ENCODE results near the gene ZNF580. TPM values are rescaled to one million over a fixed set of nuclear protein-coding genes. Genes with fewer than 3 reads are reported as not detected.
A peak's percentile ranks its signal among the peaks of the same experiment; 100 is the strongest.

ZNF580 gene
- total RNA-seq, 1 experiment from 2014 or later = 32.0 TPM

DNA sequence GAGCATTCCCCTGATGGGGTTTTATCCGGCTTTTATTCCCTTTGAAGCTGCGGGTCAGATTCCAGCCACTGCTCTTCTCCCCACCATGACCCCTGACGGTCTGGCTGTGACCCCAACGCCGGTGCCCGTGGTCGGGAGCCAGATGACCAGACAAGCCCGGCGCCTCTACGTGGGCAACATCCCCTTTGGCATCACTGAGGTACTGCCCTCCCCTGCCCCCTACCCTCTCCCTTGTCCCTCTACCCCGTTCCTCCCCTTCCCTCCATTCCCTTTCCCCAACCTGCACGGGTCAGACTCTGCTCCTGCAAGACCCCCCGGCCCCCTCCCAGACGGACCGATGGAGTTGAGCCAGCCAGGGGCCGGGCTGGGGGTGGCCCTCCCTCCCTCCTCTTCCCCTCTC, 20.2 kb downstream of the ZNF580 start (continued):
- no peak for TF ChIP-seq AFF4 (CRISPR knock-in tag; IDR thresholded peaks at IDR 0.05; ENCODE audit: borderline replicate concordance)
- no peak for TF ChIP-seq SP1 (CRISPR knock-in tag; conservative IDR thresholded peaks at IDR 0.05)

GRCh38 chr19:55661826-55662225, 21.0 kb downstream of the ZNF580 start:
- no peak for ATAC-seq
- Mint-ChIP-seq H3K27ac (peak overlapping the region; percentile 17; the same call in 1 of the 2 replicates), H3K4me3 (no peak overlapping the region), H3K4me1 (peaks cover 20% of the 10 kb centered on the region), H3K27me3 (ENCODE audit: low read depth) (no peaks in the 10 kb centered on the region; the same call in 1 of the 2 replicates), H3K36me3 (peaks cover 53% of the 10 kb centered on the region), H3K9me3 (no peaks in the 10 kb centered on the region)
- TF ChIP-seq FOXP4 (CRISPR knock-in tag; IDR thresholded peaks at IDR 0.05) = no peak
- no peak for TF ChIP-seq CTCF (IDR thresholded peaks at IDR 0.05)
- TF ChIP-seq ZNF281 (CRISPR knock-in tag; IDR thresholded peaks at IDR 0.05) = no peak
- TF ChIP-seq EMX1 (CRISPR knock-in tag; IDR thresholded peaks at IDR 0.05) = no peak
- TF ChIP-seq PRRX2 (CRISPR knock-in tag; IDR thresholded peaks at IDR 0.05) = no peak
- no peak for TF ChIP-seq ZBTB21 (CRISPR knock-in tag; IDR thresholded peaks at IDR 0.05; ENCODE audit: borderline replicate concordance)
- no peak for TF ChIP-seq E2F5 (CRISPR knock-in tag; IDR thresholded peaks at IDR 0.05)
- no peak for TF ChIP-seq HMGXB4 (CRISPR knock-in tag; IDR thresholded peaks at IDR 0.05)
- TF ChIP-seq SMAD3 (CRISPR knock-in tag; IDR thresholded peaks at IDR 0.05; ENCODE audit: borderline replicate concordance) = no peak
- TF ChIP-seq ELF4 (CRISPR knock-in tag; IDR thresholded peaks at IDR 0.05; ENCODE audit: low read depth) = no peak
- TF ChIP-seq, protein P1, sequence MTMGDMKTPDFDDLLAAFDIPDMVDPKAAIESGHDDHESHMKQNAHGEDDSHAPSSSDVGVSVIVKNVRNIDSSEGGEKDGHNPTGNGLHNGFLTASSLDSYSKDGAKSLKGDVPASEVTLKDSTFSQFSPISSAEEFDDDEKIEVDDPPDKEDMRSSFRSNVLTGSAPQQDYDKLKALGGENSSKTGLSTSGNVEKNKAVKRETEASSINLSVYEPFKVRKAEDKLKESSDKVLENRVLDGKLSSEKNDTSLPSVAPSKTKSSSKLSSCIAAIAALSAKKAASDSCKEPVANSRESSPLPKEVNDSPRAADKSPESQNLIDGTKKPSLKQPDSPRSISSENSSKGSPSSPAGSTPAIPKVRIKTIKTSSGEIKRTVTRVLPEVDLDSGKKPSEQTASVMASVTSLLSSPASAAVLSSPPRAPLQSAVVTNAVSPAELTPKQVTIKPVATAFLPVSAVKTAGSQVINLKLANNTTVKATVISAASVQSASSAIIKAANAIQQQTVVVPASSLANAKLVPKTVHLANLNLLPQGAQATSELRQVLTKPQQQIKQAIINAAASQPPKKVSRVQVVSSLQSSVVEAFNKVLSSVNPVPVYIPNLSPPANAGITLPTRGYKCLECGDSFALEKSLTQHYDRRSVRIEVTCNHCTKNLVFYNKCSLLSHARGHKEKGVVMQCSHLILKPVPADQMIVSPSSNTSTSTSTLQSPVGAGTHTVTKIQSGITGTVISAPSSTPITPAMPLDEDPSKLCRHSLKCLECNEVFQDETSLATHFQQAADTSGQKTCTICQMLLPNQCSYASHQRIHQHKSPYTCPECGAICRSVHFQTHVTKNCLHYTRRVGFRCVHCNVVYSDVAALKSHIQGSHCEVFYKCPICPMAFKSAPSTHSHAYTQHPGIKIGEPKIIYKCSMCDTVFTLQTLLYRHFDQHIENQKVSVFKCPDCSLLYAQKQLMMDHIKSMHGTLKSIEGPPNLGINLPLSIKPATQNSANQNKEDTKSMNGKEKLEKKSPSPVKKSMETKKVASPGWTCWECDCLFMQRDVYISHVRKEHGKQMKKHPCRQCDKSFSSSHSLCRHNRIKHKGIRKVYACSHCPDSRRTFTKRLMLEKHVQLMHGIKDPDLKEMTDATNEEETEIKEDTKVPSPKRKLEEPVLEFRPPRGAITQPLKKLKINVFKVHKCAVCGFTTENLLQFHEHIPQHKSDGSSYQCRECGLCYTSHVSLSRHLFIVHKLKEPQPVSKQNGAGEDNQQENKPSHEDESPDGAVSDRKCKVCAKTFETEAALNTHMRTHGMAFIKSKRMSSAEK (CRISPR knock-in tag; IDR thresholded peaks at IDR 0.05; ENCODE audit: borderline replicate concordance) = no peak
- TF ChIP-seq E2F1 (CRISPR knock-in tag; IDR thresholded peaks at IDR 0.05) = no peak
- no peak for TF ChIP-seq ERG (CRISPR knock-in tag; IDR thresholded peaks at IDR 0.05)
- no peak for DNase-seq (ENCODE audit: low spot score)
- CTCF ChIA-PET = interaction anchor here (1.0 kb wide), 1 partner anchor 10 kb away, joined by 3 read pairs; no protein-coding TSS in a partner anchor
- POLR2A ChIA-PET = no interaction called here

Measured in WTC11 (cell line).